K562 (cell line): ENCODE measurements around the gene RBM20. TPM values are rescaled to one million over a fixed set of nuclear protein-coding genes. Genes with fewer than 3 reads are reported as not detected.

Experiments
- ATAC-seq: fragments of 200-7000 bp; cut with Tn5 transposase; 3 replicates; pipeline ENCODE4 v1.9.1; 2020; ENCODE audit warnings: moderate library complexity
- BruUV-seq: library from RNA; stranded (reverse); fragments of 400-500 nt; replicated peaks from 2 replicates; lab custom pipeline; 2021; lab: Mats Ljungman, UMichigan
- CTCF ChIA-PET: fragments of 300-600 bp; formaldehyde crosslinking; extraction: SDS; loops from one replicate; lab custom pipeline; 2021; ENCODE audit warnings: low intra/inter-chr PET ratio; lab: Yijun Ruan, JAX
- POLR2A ChIA-PET: fragments of 300-600, 350-650 bp; sonication (Branson Sonifier 250); formaldehyde crosslinking; extraction: SDS; loops from one replicate; lab custom pipeline; 2021; ENCODE audit warnings: antibody characterized with exemption, inconsistent platforms; lab: Yijun Ruan, JAX
- DNase-seq, 4 experiments: peaks; one replicate each; pipeline versions ENCODE4 v3.0.0 to v3.0.0-alpha.2; 2011 to 2018; ENCODE audit warnings: low spot score in 3 of 4, mixed read lengths in 3 of 4; ENCODE audit errors: extremely low read depth in 1 of 4
- FAIRE-seq: peaks from 2 replicates; lab custom pipeline; 2011; peaks lifted over from hg19 to GRCh38; lab: Jason Lieb, UNC
- H2AFZ ChIP-seq: 2 replicates; pipeline ENCODE4 v1.6.0; 2011; ENCODE audit warnings: low read depth, low read length, control low read depth, inconsistent platforms
- H3K27ac ChIP-seq: fragments of 200-600 bp; 3 replicates; pipeline ENCODE4 v1.8.0; 2011; ENCODE audit warnings: low read depth, mild to moderate bottlenecking, control low read depth, inconsistent platforms, low read length, moderate library complexity, mixed read lengths; ENCODE audit errors: extremely low read depth
- H3K27me3 ChIP-seq, 2 experiments: fragments of 300-600 bp in 1 of 2; 2 replicates in 1 of 2; 3 replicates in 1 of 2; pipeline versions ENCODE4 v1.6.0 to v1.8.0; 2011; ENCODE audit warnings: inconsistent platforms in 2 of 2, low read length in 2 of 2, mild to moderate bottlenecking in 1 of 2, mixed read lengths in 1 of 2, moderate library complexity in 1 of 2; ENCODE audit not compliant: control insufficient read depth in 2 of 2, insufficient read depth in 2 of 2
- H3K36me3 ChIP-seq: fragments of 300-600 bp; 3 replicates; pipeline ENCODE4 v1.8.0; 2011; ENCODE audit warnings: mild to moderate bottlenecking, low read length, inconsistent platforms; ENCODE audit not compliant: control insufficient read depth, insufficient read depth
- H3K4me1 ChIP-seq, 2 experiments: fragments of 200-600 bp in 1 of 2; replicated peaks in 1 of 2; 2 replicates in 1 of 2; 3 replicates in 1 of 2; pipeline versions ENCODE4 v1.5.1 to v1.8.0; 2011; ENCODE audit warnings: inconsistent platforms in 2 of 2, low read length in 2 of 2, mild to moderate bottlenecking in 1 of 2, mixed read lengths in 1 of 2, moderate library complexity in 1 of 2; ENCODE audit not compliant: control insufficient read depth in 2 of 2, insufficient read depth in 2 of 2
- H3K4me2 ChIP-seq: 2 replicates; pipeline ENCODE4 v1.6.1; 2011; ENCODE audit warnings: low read length, control low read depth, inconsistent platforms, mixed read lengths; ENCODE audit not compliant: insufficient read depth
- H3K4me3 ChIP-seq: fragments of 200-600 bp; sonication (generic), shearing (Covaris generic); 2 replicates; pipeline ENCODE4 v1.5.1; 2016; ENCODE audit warnings: control low read depth, inconsistent platforms
- H3K79me2 ChIP-seq: fragments of 200-600 bp; 3 replicates; pipeline ENCODE4 v1.8.0; 2011; ENCODE audit warnings: low read length, inconsistent platforms; ENCODE audit not compliant: control insufficient read depth, insufficient read depth
- H3K9ac ChIP-seq, 2 experiments: 2 replicates each; pipeline versions ENCODE4 v1.6.0 to v1.6.1; 2011; ENCODE audit warnings: low read depth in 2 of 2, low read length in 2 of 2, control low read depth in 1 of 2, inconsistent platforms in 1 of 2, mild to moderate bottlenecking in 1 of 2, mixed read lengths in 1 of 2; ENCODE audit not compliant: insufficient read depth in 1 of 2
- H3K9me1 ChIP-seq: one replicate; pipeline ENCODE4 v1.6.0; 2011; ENCODE audit warnings: inconsistent platforms, mild to moderate bottlenecking, low read length, moderate library complexity; ENCODE audit not compliant: control insufficient read depth, insufficient read depth
- H3K9me3 ChIP-seq: replicated peaks from 2 replicates; pipeline ENCODE4 v1.5.1; 2011; ENCODE audit warnings: low read depth, low read length, inconsistent platforms; ENCODE audit not compliant: control insufficient read depth, insufficient read depth
- H4K20me1 ChIP-seq: replicated peaks from 2 replicates; pipeline ENCODE4 v1.6.1; 2011; ENCODE audit warnings: low read length, inconsistent platforms, mixed read lengths; ENCODE audit not compliant: control insufficient read depth, insufficient read depth
- C11orf30 ChIP-seq: fragments of 450-650 bp; IDR thresholded peaks from 2 replicates; pipeline ENCODE4 v1.6.1; 2016; ENCODE audit warnings: low read depth, mild to moderate bottlenecking
- CCAR2 ChIP-seq: fragments of 200-400 bp; formaldehyde crosslinking; IDR thresholded peaks from 2 replicates; pipeline ENCODE4 v1.6.1; 2017; ENCODE audit warnings: mild to moderate bottlenecking, low read depth, low read length
- DMBX1 ChIP-seq: fragments of 250-450 bp; sonication (Bioruptor Pico); IDR thresholded peaks from 2 replicates; pipeline ENCODE4 v1.8.0; 2022; ENCODE audit warnings: inconsistent platforms, mild to moderate bottlenecking, moderate library complexity, borderline replicate concordance
- GTF2E2 ChIP-seq: fragments of 200-800 bp; sonication (Bioruptor generic); IDR thresholded peaks from 2 replicates; pipeline ENCODE4 v1.6.1; 2016; ENCODE audit warnings: missing genetic modification characterization, missing compliant biosample characterization
- MGA ChIP-seq: fragments of 450-650 bp; IDR thresholded peaks from 2 replicates; pipeline ENCODE4 v1.6.1; 2016; ENCODE audit warnings: mild to moderate bottlenecking, moderate library complexity
- NBN ChIP-seq: fragments of 450-650 bp; IDR thresholded peaks from 2 replicates; pipeline ENCODE4 v1.6.1; 2016; ENCODE audit warnings: low read depth, mild to moderate bottlenecking
- PTTG1 ChIP-seq: fragments of 450-650 bp; IDR thresholded peaks from 2 replicates; pipeline ENCODE4 v1.6.1; 2016; ENCODE audit warnings: low read depth, mild to moderate bottlenecking, missing genetic modification characterization, missing compliant biosample characterization
- SMAD4 ChIP-seq: fragments of 250-450 bp; sonication (Bioruptor Pico); conservative IDR thresholded peaks from 2 replicates; pipeline ENCODE4 v1.8.0; 2021; ENCODE audit warnings: inconsistent platforms, mild to moderate bottlenecking, moderate library complexity
- ZNF24 ChIP-seq: fragments of 450-650 bp; IDR thresholded peaks from 2 replicates; pipeline ENCODE4 v1.6.1; 2016
- ZNF347 ChIP-seq: fragments of 450-650 bp; formaldehyde crosslinking; IDR thresholded peaks from 2 replicates; pipeline ENCODE4 v1.4.0; 2020; ENCODE audit warnings: low read depth, mild to moderate bottlenecking, moderate library complexity
- WGBS: fragments of 100-300 bp; shearing (Covaris generic); methylation state at CpG from one replicate; pipeline ENCODE4 v1.1.6; 2016; ENCODE audit warnings: low coverage, mixed read lengths; ENCODE audit not compliant: insufficient coverage; ENCODE audit errors: missing lambda C conversion rate; 5-methylcytosine and 5-hydroxymethylcytosine counted together
- in situ Hi-C: fragments of 300-500 bp; cut with MboI; formaldehyde crosslinking; loops from 4 replicates; pipeline ENCODE4 v1.15.0; 2018; ENCODE audit warnings: inconsistent platforms, mixed read lengths
- intact Hi-C: fragments of 100-400 bp; cut with micrococcal nuclease; formaldehyde crosslinking; loops from 2 replicates; pipeline ENCODE4 v1.14.2; 2022
- polyA plus RNA-seq, 8 experiments: library from polyadenylated mRNA; depleted of rRNA in 4 of 8; stranded (reverse) in 5 of 8; unstranded in 3 of 8; fragments of >200 nt; fragmentation: Nextera tagmentation in 2 of 8; fragmentation: Illumina TruSeq in 1 of 8; extraction: Ambion mirVana in 2 of 8; extraction: Trizol in 1 of 8; gene quantifications; 2 replicates each; pipeline versions ENCODE4 v1.2.1 to v1.2.3, GENCODE V29; 2011 to 2014; ENCODE audit warnings: inconsistent platforms in 1 of 8, missing spikeins in 1 of 8
- total RNA-seq, 7 experiments: library from RNA; depleted of rRNA in 6 of 7; stranded (reverse); fragments of >200 nt in 6 of 7; fragmentation: Illumina TruSeq in 2 of 7; extraction: Trizol in 2 of 7; gene quantifications; 2 replicates each; pipeline versions ENCODE4 v1.2.1 to v1.2.3, GENCODE V29; 2011 to 2021; ENCODE audit warnings: low replicate concordance in 1 of 7

The RBM20 gene
- total and polyA plus RNA-seq, 9 of the 15 experiments (the other 6 are each of a cell fraction or from before 2014, with no cell fraction given): 0.63 to 5.7 (median 3.2) TPM

GRCh38 chr10:110764378-110764777, 120.2 kb downstream of the RBM20 start:
- Histone ChIP-seq H3K9ac (peak overlapping the region in 1 of 2 experiments; percentile 43; a peak in 1 of 4 replicates), H4K20me1 (no peaks in the 10 kb centered on the region), H2AFZ (peak overlapping the region; percentile 44; the same call in 1 of the 2 replicates), H3K4me2 (peak overlapping the region; percentile 50; the same call in 1 of the 2 replicates), H3K27ac (peak overlapping the region; percentile 68; the same call in 2 of the 3 replicates), H3K27me3 (no peaks in the 10 kb centered on the region), H3K36me3 (no peaks in the 10 kb centered on the region), H3K9me1 (no peaks in the 10 kb centered on the region), H3K4me1 (peaks cover 5 to 23% of the 10 kb centered on the region in 2 experiments; a peak in 3 of 5 replicates), H3K4me3 (no peak overlapping the region), H3K79me2 (peaks cover 8% of the 10 kb centered on the region; the same call in 1 of the 3 replicates), H3K9me3 (no peaks in the 10 kb centered on the region)
- in situ Hi-C loops: no loop called here
- WGBS: 65% methylated on average over 6 of the region's 12 CpGs
- ATAC-seq: no peak
- intact Hi-C loops: no loop called here
- no peak for FAIRE-seq
- no peak for DNase-seq
- no TSS peak for BruUV-seq
- CTCF ChIA-PET: no interaction called here
- POLR2A ChIA-PET: interaction anchor here (1.4 kb wide), 1 partner anchor 115 kb away, joined by 3 read pairs; no protein-coding TSS in a partner anchor
- no peak for TF ChIP-seq CCAR2
- TF ChIP-seq ZNF347 (CRISPR knock-in tag): no peak
- TF ChIP-seq ZNF24: no peak
- no peak for TF ChIP-seq PTTG1 (tag)
- TF ChIP-seq NBN: no peak
- TF ChIP-seq GTF2E2 (tag): no peak
- 0 out of 2 replicates have a peak, but pooled peaks have one; percentile 16 for TF ChIP-seq SMAD4
- 0 out of 2 replicates have a peak, but pooled peaks have one; percentile 21 for TF ChIP-seq DMBX1 (CRISPR knock-in tag)
- peak; percentile 36; the same call in 1 of the 2 replicates for TF ChIP-seq MGA
- no peak for TF ChIP-seq C11orf30
